Stimulated activated CD8-positive, alpha-beta memory T cell treated with anti-CD3 and anti-CD28 coated beads, Interleukin-12 subunit alpha, Interleukin-12 subunit beta, amount 100 ng/mL, for 24 hours (primary cell): ENCODE data around the gene TRIM24.
"Not testable (repeated sequence)": the region's sequence is repeated elsewhere in the genome, so short reads cannot be mapped to it uniquely, and the experiment has no call there.

Experiments
- DNase-seq: peaks from one replicate; pipeline ENCODE4 v3.0.0-alpha.2; 2020; ENCODE audit errors: extremely low read depth

Gene TRIM24

DNA sequence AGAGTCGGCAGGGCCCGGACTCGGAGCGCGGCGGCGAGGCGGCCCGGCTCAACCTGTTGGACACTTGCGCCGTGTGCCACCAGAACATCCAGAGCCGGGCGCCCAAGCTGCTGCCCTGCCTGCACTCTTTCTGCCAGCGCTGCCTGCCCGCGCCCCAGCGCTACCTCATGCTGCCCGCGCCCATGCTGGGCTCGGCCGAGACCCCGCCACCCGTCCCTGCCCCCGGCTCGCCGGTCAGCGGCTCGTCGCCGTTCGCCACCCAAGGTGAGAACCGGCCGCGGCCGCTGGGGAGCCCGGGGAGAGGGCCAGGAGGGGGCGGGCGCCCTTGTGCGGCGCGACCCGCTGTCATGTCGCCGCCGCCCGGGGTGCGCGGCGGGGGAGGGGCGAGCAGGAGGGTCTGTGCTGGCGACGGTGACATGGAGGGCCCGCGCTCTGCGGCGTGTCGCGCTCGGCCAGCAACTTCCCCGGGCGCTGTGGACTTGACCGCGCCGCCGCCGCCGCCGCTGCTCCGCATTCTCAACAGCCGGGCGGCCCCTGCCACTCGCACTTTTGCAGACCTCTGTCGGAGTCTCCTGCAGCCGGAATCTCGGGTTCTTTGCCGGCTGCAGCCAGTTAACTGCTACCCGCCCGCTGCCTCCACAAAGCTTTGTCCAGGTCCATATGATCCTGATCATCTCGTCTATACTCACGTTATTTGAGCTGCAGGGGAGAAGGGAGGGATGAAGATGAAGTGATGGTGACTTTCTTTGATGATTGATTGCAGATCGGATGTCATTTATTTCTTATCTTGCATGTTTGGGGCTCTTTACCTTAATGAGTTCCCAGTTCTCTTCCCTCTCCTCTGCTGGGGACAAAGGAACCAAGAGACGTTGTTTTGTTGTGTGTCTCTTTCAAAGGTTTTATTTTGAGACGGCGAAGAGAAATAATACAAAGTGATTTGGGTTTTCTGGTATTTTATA lies 869 bp downstream of the TRIM24 start:
- DNase-seq, result peak; percentile 25

- DNase-seq, result not testable (repeated sequence)
These were observed 3.2 kb downstream of the TRIM24 start for GRCh38 chr7:138463291-138463618.

DNA sequence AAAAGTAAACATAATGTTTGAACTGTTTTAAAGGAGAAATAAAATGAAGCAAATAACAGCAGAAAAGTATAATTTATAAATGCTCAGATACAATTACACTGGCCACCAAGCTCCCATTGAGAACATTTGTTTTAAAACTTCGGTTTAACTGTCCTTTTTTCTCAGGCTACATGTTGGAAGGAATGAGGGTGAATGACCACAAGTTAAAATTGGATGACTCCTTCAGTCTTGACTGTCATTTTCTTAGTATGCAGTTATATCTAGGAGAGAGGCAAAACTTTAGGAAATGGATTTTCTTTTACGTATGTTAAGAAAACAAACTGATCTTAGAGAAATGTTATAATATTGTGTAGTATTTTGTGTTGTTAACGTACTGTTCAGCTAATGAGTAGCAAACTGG lies 5.0 kb downstream of the TRIM24 start:
- no peak for DNase-seq

- DNase-seq, result not testable (repeated sequence)
These were observed 6.2 kb downstream of the TRIM24 start for GRCh38 chr7:138466069-138466756.

GRCh38 chr7:138468244-138469123 lies 8.4 kb downstream of the TRIM24 start:
- no peak for DNase-seq

DNA sequence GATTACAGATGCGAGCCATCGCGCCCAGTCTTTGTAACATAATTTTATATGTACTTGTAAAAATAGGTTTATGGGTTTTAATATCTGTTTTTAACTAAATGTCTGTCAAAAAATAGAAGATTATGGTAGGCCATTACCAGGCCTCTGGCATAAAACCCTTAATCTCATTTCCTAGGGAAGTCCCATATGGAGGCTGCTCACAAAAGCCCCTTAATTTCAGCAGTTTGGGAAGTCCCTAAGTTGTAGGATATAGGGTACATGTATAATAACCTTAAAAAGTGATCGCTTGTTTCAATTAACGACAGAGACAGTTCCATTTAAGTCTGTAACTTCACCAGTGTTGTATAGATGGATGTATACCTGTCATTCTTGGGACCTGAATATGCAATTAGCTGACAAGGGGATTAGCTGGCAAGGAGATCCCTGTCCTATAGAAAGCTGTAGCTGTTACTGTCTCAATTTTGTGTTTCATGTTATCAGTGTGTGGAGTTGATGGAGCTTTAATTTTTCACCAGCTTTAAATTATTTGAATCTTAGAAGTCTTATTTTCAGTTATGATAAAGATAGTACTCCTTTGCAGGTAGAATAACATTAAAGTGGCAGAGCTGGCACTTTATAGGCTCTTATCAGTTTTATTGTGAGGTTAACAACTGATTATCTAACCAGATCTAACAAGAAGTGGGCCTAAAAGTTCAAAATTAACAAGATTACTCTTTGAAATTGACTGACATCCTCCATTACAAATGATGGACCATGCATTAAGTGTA lies 10.5 kb downstream of the TRIM24 start:
- DNase-seq, result no peak

DNA sequence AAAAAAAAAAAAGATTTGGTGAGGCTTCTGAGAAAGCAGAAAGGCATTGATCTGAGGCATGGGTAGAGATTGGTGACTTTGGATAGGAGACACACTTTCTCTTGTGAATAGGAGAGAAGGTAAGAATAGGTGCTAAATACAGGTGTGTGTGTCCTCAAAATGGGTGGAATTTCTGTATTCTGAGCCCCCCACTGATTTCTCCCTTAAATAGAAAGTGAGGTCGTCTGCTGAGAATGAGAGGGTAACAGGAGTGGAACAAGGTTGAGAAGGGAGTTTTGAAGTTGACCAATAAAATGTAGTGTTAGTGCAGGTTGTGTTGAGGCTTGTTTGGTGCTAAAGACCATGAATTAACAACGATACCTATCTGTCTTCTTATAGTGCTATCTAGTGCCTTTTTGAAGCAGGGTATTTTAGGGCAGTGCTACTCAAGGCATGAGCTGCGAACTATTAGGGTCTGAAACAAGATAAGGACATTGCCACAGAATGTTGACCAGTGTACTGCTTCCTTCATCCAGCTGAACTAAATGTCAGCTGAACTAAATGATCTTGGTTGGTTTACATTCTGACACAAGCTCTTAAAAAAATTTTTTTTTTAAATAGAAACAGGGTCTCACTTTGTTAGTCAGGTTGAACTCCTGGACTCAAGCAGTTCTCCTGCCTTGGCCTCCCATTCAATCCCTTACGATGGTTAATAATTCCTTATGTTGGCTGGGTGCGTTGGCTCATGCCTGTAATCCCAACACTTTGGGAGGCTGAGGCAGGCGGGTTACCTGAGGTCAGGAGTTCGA lies 12.4 kb downstream of the TRIM24 start:
- no peak for DNase-seq

- no peak for DNase-seq
These were observed 15.3 kb downstream of the TRIM24 start for GRCh38 chr7:138475377-138475776.

- no peak for DNase-seq
These were observed 17.1 kb downstream of the TRIM24 start for GRCh38 chr7:138477081-138477578.

DNA sequence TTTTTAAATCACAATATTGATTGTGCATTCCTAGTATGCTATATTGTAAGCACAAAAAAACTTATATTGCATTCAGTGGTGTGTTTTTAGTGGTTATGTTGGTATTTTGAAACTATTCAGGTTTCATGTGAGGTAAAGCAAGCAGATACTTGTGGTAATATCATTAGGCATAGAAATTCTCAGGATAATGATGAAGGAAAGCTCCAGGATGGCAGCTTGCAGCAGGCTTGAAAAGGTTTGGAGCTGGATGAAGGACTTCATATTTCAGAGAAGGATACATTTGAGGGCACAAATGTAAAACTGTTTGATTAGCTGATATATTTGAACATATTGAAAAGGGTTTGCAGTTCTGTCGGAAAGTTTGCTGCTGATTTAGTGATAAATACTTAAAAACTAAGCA lies 17.5 kb downstream of the TRIM24 start:
- DNase-seq, result no peak

- no peak for DNase-seq
These were observed 18.4 kb downstream of the TRIM24 start for GRCh38 chr7:138478499-138478908.

- DNase-seq, result no peak
These were observed 20.5 kb downstream of the TRIM24 start for GRCh38 chr7:138480527-138480926.

DNA sequence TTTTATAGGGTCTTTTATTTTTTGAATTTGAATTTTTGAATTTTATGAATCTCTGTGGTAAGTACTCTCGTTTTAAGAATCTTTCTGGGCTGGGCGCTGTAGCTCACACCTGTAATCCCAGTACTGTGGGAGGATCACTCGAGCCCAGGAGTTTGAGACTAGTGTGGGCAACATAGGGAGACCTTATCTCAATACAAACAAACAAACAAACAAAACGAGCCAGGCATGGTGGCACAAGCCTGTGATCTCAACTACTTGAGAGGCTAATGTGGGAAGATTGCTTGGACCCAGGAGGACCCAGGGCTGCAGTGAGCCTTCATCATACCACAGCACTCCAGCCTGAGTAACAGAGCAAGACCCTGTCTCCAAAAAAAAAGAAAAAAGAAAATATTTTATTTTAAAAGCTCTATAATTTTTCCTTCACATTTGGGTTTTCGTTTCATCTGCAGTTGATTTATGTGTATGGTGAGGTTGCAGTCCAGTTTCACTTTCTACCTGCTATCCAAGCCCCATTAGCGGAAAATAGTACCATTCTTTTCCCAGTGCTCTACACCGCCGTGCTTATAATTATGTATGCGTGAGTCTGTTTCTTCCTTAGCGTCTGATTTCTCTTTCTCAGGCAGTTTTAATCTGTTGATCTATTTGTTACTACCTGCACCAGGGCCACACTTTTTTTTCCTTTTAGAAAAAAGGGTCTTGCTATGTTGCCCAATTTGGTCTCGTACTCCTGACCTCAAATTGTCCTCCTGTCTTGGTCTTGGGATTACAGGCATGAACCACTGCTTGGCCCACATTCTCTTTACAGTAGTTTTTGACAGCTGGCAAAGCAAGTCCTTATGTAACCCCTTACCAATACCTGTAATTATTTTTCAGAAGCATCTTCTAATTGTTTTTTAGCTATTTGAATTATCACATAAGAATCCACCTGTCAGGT lies 21.7 kb downstream of the TRIM24 start:
- DNase-seq, result no peak

- DNase-seq, result no peak
These were observed 23.5 kb downstream of the TRIM24 start for GRCh38 chr7:138483531-138483930.

DNA sequence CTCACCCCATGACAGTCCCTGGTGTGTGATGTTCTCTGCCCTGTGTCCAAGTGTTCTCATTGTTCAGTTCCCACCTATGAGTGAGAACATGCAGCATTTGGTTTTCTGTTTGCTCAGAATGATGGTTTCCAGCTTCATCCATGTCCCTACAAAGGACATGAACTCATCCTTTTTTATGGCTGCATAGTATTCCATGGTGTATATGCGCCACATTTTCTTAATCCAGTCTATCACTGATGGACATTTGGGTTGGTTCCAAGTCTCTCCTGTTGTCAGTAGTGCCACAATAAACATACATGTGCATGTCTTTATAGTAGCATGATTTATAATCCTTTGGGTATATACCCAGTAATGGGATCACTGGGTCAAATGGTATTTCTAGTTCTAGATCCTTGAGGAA lies 25.4 kb downstream of the TRIM24 start:
- not testable (repeated sequence) for DNase-seq

DNA sequence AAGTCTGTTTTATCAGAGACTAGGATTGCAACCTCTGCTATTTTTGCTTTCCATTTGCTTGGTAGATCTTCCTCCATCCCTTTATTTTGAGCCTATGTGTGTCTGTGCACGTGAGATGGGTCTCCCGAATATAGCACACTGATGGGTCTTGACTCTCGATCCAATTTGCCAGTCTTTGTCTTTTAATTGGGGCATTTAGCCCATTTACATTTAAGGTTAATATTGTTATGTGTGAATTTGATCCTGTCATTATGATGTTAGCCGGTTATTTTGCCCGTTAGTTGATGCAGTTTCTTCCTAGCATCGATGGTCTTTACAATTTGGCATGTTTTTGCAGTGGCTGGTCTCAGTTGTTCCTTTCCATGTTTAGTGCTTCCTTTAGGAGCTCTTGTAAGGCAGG lies 29.1 kb downstream of the TRIM24 start:
- DNase-seq, result not testable (repeated sequence)

DNA sequence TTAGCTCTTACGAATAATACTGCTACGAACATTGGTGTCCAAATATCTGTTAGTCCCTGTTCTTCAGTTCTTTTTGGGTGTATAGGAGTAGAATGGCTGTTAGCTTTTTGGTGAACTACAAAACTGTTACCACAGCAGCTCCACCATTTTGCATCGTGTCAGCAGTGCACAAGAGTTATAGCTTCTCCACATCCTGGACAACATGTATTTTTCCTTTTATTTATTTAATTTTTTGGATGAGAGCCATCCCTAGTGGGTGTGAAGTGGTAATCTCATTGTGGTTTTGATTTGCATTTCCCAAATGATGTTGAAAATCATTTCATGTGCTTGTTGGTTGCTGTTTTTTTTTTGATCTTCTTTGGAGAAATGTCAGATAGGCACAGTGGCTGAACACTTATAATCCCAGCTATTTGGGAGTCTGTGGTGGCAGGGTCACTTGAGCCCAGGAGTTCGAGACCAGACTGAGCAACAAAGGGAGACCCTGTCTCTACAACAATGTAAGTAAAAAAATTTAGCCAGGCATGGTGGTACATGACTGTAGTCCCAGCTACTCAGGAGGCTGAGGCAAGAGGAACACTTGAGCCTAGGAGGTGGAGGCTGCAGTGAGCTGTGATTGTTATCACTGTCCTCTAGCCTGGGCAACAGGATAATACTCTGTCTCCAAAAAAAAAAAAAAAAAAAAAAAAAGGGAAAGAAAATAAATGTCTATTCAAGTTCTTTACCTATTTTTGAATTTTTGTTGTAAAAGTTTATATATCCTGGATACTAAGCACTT lies 31.7 kb downstream of the TRIM24 start:
- no peak for DNase-seq

- no peak for DNase-seq
These were observed 32.4 kb downstream of the TRIM24 start for GRCh38 chr7:138492423-138492822.
